Hepatocyte (in vitro differentiated cells): ENCODE measurements around the gene HCN1.

Experiments used
- EZH2 ChIP-seq: fragments of 200-600 bp; sonication (generic); IDR thresholded peaks from 2 replicates; pipeline ENCODE4 v1.6.1; 2016; ENCODE audit warnings: antibody characterized with exemption, mild to moderate bottlenecking, borderline replicate concordance
- TF ChIP-seq, protein P1 (sequence below): fragments of 200-600 bp; sonication (generic); IDR thresholded peaks from 2 replicates; pipeline ENCODE4 v1.5.1; 2016; ENCODE audit warnings: antibody characterized with exemption, mild to moderate bottlenecking; ENCODE audit not compliant: poor library complexity

DNA sequence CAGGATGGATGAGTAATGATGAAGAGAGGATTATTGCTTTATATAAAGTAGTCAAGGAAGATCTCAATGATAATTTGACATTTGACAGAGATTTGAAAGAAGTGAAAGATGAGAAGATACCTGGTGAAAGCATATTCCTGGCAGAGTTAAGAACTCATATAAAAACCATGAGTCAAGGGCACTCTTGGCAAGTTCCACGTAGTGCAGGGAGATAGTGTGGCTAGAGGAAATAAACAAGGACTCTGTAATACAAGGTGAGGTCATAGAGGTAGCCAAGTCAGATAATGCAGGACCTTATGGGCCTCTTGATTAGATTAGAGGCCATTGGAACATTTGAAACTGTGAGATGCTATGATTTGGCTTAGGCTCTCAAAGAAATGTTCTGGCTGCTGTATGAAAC is 72.3 kb downstream of the HCN1 start:
- TF ChIP-seq, protein P1, sequence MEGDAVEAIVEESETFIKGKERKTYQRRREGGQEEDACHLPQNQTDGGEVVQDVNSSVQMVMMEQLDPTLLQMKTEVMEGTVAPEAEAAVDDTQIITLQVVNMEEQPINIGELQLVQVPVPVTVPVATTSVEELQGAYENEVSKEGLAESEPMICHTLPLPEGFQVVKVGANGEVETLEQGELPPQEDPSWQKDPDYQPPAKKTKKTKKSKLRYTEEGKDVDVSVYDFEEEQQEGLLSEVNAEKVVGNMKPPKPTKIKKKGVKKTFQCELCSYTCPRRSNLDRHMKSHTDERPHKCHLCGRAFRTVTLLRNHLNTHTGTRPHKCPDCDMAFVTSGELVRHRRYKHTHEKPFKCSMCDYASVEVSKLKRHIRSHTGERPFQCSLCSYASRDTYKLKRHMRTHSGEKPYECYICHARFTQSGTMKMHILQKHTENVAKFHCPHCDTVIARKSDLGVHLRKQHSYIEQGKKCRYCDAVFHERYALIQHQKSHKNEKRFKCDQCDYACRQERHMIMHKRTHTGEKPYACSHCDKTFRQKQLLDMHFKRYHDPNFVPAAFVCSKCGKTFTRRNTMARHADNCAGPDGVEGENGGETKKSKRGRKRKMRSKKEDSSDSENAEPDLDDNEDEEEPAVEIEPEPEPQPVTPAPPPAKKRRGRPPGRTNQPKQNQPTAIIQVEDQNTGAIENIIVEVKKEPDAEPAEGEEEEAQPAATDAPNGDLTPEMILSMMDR: no peak
- no peak for TF ChIP-seq EZH2
